Ishikawa (cell line): ENCODE results near the gene ECSCR.
A peak's percentile ranks its signal among the peaks of the same experiment; 100 is the strongest.

Source experiments
- CEBPB ChIP-seq: IDR thresholded peaks from 2 replicates; pipeline ENCODE4 v1.6.1; 2012
- CREB1 ChIP-seq: IDR thresholded peaks from 2 replicates; pipeline ENCODE4 v1.6.1; 2012; ENCODE audit warnings: low read depth
- EGR1 ChIP-seq: IDR thresholded peaks from 2 replicates; pipeline ENCODE4 v1.6.1; 2012
- EP300 ChIP-seq: IDR thresholded peaks from 2 replicates; pipeline ENCODE4 v1.6.1; 2012; ENCODE audit warnings: borderline replicate concordance
- FOXM1 ChIP-seq: IDR thresholded peaks from 2 replicates; pipeline ENCODE4 v1.6.1; 2012; ENCODE audit warnings: low read depth, borderline replicate concordance
- MAX ChIP-seq: IDR thresholded peaks from 2 replicates; pipeline ENCODE4 v1.6.1; 2012
- NFIC ChIP-seq: IDR thresholded peaks from 2 replicates; pipeline ENCODE4 v1.6.1; 2012
- RAD21 ChIP-seq: IDR thresholded peaks from 2 replicates; pipeline ENCODE4 v1.6.1; 2012; ENCODE audit warnings: low read depth
- REST ChIP-seq: IDR thresholded peaks from 2 replicates; pipeline ENCODE4 v1.6.1; 2012; ENCODE audit warnings: low read depth, mild to moderate bottlenecking
- TAF1 ChIP-seq: IDR thresholded peaks from 2 replicates; pipeline ENCODE4 v1.6.1; 2012; ENCODE audit warnings: low read depth, mild to moderate bottlenecking
- TCF12 ChIP-seq: IDR thresholded peaks from 2 replicates; pipeline ENCODE4 v1.6.1; 2012; ENCODE audit warnings: low read depth
- TEAD4 ChIP-seq: IDR thresholded peaks from 2 replicates; pipeline ENCODE4 v1.6.1; 2012
- USF1 ChIP-seq: IDR thresholded peaks from 2 replicates; pipeline ENCODE4 v1.6.1; 2012
- YY1 ChIP-seq: IDR thresholded peaks from 2 replicates; pipeline ENCODE4 v1.6.1; 2012; ENCODE audit warnings: low read depth
- ZBTB7A ChIP-seq: IDR thresholded peaks from 2 replicates; pipeline ENCODE4 v1.6.1; 2012; ENCODE audit warnings: low read depth

Gene ECSCR

GRCh38 chr5:139446956-139447779 is 15.4 kb downstream of the ECSCR start:
- TF ChIP-seq YY1: no peak
- no peak for TF ChIP-seq ZBTB7A
- TF ChIP-seq CEBPB: no peak
- no peak for TF ChIP-seq NFIC
- no peak for TF ChIP-seq TEAD4
- TF ChIP-seq EP300: no peak
- TF ChIP-seq CREB1: no peak
- TF ChIP-seq MAX: no peak
- TF ChIP-seq TCF12: no peak
- no peak for TF ChIP-seq EGR1
- TF ChIP-seq TAF1: no peak
- no peak for TF ChIP-seq FOXM1

- TF ChIP-seq TAF1 (no peak), RAD21 (no peak), TEAD4 (no peak), MAX (no peak), YY1 (no peak), EGR1 (no peak), USF1 (no peak), TCF12 (no peak), CREB1 (no peak), REST (no peak), CEBPB (no peak), ZBTB7A (no peak)
These were observed 17.0 kb downstream of the ECSCR start for GRCh38 chr5:139445325-139446170.

GRCh38 chr5:139443831-139444453 is 18.6 kb downstream of the ECSCR start:
- no peak for TF ChIP-seq ZBTB7A
- no peak for TF ChIP-seq YY1
- TF ChIP-seq TAF1: no peak
- TF ChIP-seq CREB1: no peak
- TF ChIP-seq REST: no peak
- TF ChIP-seq TEAD4: no peak

- TF ChIP-seq CREB1: peak; percentile 36; the same call in 1 of the 2 replicates
- TF ChIP-seq REST: no peak
- peak; percentile 35; the same call in 1 of the 2 replicates for TF ChIP-seq USF1
- TF ChIP-seq TCF12: 0 out of 2 replicates have a peak, but pooled peaks have one; percentile 23
- TF ChIP-seq FOXM1: no peak
- no peak for TF ChIP-seq EP300
- no peak for TF ChIP-seq NFIC
- no peak for TF ChIP-seq TEAD4
- no peak for TF ChIP-seq RAD21
- peak; percentile 58; the same call in 1 of the 2 replicates for TF ChIP-seq MAX
- no peak for TF ChIP-seq CEBPB
- peak; percentile 50 for TF ChIP-seq TAF1
- TF ChIP-seq YY1: peak; percentile 76
- TF ChIP-seq EGR1: no peak
- peak; percentile 60 for TF ChIP-seq ZBTB7A
These were observed 23.3 kb downstream of the ECSCR start, which contains the start of gene DNAJC18 for GRCh38 chr5:139439013-139439903. DNAJC18 (minus strand) TSS chr5:139439525; CDS start chr5:139439445, 80 bp downstream.
